HG03159 (cell line): ENCODE data around the gene ERP44.
"Not testable (repeated sequence)": the region's sequence is repeated elsewhere in the genome, so short reads cannot be mapped to it uniquely, and the experiment has no call there.

Experiments
- ATAC-seq: cut with Tn5 transposase; IDR thresholded peaks from one replicate; pipeline ENCODE4 v1.9.1; 2021; ENCODE audit warnings: mild to moderate bottlenecking, moderate library complexity; ENCODE audit not compliant: unreplicated experiment

ERP44 gene

GRCh38 chr9:100019541-100019940, 79.3 kb downstream of the ERP44 start:
- no peak for ATAC-seq

DNA sequence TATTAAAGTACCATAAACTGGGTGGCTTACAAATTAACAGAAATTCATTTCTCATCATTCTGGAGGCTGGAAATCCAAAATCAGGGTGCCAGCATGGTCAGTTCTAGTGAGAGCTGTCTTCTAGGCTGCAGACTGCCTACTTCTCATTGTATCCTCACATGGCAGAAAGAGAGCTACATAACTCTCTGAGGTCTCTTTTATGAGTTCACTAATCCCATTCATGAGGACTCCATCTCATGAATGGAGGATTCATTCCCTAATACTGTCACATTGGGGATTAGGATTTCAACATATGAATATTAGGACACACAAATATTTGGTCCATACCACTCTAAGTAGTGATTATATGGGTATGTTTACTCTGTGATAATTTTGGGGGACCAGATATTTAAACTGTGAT, 84.0 kb downstream of the ERP44 start:
- ATAC-seq = no peak

- ATAC-seq = no peak
These were observed 85.2 kb downstream of the ERP44 start for GRCh38 chr9:100013573-100013972.

DNA sequence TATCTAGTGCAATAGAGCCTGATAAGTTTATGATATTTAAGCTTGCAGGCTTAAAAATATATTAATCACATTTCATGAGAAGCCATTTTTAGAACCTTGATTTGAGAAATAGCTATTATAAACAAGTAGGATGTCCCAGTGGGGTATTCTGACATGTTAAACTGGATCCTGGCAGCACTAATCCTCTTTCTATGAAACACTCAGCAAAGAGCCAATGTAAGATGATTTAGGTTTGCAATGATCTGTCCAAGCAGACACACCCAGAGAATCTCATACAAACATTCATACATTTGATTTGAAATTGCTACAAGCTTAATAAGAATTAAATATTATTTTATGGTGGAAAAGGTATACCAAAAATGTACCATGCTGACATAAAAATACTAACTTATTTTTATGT, 86.5 kb downstream of the ERP44 start:
- ATAC-seq = no peak

GRCh38 chr9:100011062-100011681, 87.6 kb downstream of the ERP44 start:
- no peak for ATAC-seq

DNA sequence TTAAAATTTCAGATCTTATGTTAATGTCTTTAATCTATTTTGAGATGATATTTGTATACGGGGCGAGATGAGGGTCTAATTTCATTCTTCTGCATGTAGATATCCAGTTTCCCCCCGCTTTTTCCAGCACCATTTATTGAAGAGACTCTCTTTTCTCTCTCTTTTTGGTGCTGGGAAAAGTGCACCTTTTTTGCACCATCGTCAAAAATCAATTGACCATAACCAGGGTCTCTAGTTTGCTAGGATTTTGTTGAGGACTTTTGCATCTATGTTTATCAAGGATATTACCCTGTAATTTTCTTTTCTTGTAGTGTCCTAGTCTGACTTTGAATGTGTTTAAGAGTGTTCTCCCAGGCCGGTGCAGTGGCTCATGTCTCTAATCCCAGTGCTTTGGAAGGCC, 99.0 kb downstream of the ERP44 start:
- ATAC-seq = no peak

DNA sequence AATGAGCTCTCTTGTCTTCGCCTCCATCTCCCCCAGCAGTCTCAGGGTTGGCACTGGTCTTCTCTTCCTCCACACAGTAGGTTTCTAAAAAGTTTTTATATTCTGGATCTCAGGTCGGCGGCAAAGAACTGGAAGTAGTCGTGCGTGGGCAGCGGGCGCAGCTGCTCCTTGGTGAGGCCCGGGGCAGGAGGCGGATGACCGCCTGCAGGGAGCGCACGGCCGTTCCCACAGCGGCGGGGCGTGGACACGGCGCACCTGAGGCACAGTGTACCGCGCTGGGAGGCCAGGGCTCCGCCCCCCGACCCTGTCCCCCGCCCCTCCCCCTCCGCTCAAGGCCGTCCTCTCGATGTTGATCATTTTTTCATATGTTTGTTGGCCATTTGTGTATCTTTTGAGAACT, 99.9 kb downstream of the ERP44 start:
- no peak for ATAC-seq

DNA sequence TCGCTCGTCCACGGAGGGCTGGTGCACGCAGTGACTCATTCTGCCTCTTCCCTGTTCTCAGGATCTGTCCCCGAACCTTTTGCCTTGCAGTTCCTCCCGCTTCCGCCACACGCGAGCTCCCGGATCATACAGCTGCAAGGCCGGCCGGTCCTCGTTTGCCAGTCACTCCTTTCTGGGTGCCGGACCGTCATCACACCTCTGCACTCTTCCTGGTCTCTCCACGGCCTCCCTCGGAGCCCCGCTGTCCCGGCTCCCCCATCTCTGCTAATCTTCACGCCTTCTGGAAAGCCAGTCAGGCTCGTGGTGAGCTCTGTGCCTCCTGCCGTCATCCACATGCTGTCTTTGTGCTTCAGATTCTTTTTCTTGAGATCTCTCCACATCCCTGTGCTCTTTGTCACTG, 100.5 kb downstream of the ERP44 start:
- ATAC-seq = no peak

DNA sequence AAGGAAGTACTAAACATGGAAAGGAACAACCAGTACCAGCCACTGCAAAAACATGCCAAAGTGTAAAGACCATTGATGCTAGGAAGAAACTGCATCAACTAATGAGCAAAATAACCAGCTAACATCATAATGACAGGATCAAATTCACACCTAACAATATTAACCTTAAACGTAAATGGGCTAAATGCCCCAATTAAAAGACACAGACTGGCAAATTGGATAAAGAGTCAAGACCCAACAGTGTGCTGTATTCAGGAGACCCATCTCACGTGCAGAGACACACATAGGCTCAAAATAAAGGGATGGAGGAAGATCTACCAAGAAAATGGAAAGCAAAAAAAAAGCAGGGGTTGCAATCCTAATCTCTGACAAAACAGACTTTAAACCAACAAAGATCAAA, 108.3 kb downstream of the ERP44 start:
- not testable (repeated sequence) for ATAC-seq

- ATAC-seq = no peak
These were observed 112.2 kb downstream of the ERP44 start for GRCh38 chr9:99986642-99987041.

- no peak for ATAC-seq
These were observed 118.2 kb downstream of the ERP44 start for GRCh38 chr9:99980598-99980997.

DNA sequence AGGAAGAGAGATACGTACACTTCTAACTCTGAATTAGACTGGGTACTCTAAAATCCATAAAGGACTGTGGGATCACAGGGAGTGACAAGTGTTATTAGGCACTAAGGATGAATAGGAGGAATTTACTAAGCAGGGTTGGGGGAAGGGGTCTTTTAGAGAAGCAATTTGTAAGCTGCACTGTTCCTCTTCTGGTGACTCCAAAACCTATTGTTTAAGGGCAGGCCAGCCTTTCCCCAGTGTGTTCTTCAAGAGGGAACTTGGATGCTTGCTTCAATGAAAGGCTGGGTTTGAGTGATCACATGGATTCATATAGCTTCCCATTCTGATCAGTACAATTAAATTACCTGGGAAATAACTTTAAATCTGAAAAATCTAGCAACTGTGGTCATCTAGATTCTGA, 120.6 kb downstream of the ERP44 start:
- ATAC-seq = no peak

DNA sequence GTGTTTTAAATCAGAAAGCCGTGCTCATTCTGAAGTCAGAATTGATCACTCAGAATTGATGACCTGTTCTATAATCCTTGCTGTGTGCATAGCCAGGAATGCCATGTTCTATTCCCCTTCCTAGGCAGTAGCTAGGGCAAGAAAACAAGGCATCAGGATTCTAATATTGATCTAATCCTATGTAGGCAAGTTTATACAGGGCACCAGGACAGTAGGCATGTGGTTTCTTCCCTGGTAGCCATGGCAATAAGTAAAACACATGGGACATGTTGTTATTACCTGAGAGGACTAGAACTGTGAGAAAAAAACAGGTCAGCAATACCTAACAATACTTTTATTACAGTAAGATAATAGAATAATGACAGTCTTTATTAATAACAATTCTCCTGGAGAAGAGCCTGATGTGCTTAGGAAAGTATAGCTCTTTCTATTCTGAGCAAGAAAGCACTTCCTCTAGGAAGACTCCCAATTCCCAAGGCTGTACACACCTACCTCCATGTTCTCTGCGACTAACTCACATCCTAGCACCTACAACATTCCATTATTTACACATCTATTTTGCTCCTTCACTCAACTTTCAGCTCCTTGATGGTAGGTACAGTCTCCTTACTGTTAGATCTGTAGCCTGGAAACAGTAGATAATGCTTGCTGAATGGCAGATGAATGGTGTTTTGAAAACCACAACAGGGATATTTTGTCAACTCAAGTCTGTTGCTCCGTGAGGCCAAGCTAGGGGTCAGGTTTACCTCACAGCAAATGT, 121.6 kb downstream of the ERP44 start:
- ATAC-seq = no peak

DNA sequence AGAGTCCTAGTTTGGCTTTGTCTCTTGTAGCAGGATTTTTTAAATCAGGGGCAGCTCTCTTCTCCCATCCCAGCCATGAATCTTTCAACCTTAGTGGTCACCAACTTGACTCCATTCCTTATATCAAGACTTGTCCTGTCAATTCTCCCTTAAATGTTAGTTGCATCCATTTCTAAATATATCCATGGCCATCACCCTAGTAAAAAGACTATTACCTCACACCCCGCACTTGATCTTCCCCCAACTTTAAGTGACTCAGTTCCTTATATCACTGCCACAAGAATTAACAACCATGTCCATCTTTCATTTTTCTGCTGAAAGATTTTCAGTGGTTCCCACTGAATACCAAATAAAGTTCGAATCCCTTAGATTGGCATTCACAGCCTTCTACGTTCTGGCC, 125.3 kb downstream of the ERP44 start:
- no peak for ATAC-seq

GRCh38 chr9:99971410-99971809, 127.4 kb downstream of the ERP44 start:
- ATAC-seq = no peak

DNA sequence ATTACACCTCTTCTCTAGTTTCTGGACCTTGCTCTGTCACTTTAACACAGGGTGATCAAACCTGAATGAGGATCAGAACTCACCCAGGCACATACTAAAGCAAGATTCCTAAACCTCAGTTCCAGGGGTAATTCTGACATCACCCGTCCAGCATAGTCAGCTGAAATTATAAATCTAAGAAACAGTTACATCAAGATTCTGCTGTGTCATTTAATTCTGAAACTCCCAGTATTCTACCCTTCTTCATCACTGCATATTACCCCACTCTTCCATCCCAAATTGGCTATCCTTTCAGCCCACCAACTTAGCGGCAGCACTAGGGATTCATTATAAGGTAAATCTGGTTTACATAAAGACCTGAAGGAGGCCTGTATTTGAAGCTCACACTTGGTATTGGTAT, 128.3 kb downstream of the ERP44 start:
- ATAC-seq = no peak

DNA sequence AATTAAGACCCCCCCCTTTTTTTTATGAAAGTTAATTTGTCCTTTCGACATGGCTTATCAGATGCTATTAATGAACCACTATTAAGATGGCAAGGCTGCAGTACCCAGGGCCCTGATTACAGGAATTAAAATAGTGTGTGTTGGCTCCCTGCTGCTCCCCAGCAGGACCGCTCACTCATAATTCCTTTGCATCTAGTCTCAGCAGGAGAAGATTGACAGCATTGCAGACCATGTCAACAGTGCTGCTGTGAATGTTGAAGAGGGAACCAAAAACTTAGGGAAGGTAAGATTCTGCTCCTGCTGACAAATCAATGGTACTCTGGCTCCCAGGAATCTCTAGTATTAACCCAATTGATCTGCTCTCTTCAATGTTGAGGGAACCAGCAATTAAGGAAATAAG, 131.3 kb downstream of the ERP44 start:
- no peak for ATAC-seq

DNA sequence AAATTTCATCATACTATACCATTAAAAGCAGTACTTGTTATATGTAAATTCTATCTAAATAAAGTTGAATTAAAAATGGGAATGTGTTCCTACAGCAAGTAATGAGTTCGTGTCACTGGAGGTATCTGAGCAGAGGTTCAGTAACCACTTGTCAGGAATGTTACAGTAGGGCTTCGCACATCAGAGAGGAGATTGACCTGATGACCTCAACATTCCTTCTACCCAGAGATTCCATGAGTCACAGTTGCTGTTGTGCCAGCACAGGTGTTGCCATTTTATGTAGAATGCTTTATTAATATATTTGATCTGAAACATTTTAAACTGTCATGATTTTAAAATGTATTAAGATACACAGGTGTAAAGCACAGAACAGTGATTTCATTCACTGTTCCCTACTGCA, 132.1 kb downstream of the ERP44 start:
- no peak for ATAC-seq

- ATAC-seq = no peak
These were observed 132.8 kb downstream of the ERP44 start for GRCh38 chr9:99966001-99966400.

- no peak for ATAC-seq
These were observed 134.5 kb downstream of the ERP44 start for GRCh38 chr9:99964336-99964735.

DNA sequence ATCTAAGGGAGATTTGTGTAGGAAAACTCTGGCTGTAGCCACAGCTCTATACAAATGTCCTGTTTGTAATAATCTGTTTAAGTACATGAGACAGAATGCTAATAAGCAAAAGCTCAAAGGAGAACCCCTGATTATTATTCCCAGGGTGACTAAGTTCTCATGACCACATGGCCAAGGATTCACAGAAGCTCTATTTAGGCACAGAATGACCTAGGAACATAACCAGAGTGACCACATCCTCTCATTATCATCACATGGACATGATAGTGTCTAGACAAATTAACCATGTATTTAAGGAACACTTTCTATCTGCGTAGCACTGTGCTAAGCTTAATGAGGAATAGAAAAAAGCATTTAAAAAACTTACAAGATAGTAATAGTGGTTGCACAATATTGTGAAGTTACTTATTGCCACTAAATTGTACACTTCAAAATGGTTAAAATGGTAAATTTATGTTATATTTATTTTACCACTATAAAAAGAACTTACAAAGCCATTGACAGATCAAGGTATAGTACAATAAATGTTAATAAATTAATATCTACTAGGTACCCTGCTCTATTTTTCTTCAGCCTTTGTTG, 136.0 kb downstream of the ERP44 start:
- no peak for ATAC-seq

DNA sequence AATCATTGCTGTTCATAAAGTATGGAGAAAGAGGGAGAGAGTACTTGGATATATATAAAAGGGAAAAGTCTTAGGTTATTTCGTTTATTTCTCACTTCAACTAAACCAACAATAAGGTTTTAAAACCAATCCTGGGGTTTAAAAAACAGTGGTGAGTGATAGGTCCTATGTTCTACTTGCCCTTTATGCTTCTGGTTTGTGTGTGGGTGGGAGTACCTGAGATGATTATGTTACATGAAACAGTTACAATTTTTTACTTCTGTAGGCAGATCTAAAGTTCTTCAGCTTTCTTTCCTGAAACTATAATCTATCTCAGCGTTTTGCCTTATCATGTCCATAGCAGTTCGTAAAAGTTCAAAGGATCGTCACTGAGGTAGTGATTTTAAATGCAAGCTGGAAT, 143.2 kb downstream of the ERP44 start:
- no peak for ATAC-seq
